Measurements from ENCODE around the gene COPS7B. TPM values are rescaled to one million over a fixed set of nuclear protein-coding genes. Genes with fewer than 3 reads are reported as not detected.

Gene COPS7B
- polyA plus RNA-seq, 2 of the 4 experiments (the other 2 are of a cell fraction) = 34.3 to 54.9 TPM

DNA sequence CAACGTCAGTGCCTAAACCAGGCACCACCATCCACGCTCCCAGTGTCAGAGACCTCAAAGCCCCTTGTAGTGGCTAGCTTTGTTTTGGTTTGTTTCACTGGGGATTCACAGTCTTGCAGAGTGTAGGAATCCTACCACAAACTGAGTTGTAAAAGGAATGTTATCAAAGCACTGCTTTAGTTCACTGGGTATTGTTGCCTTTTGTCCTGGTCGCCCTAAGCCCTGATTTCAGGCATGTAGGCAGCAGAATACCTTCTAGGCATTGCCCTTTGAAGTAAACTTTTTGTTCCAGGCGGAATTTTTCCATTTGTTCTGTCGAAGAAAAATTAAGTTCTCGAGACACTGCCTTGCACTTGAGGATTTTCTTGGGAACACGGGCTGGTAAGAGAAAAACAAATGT, 48.5 kb upstream of the COPS7B start:
- H3K4me3 ChIP-seq = no peak overlapping the region
- ChIA-PET CTCF (interaction anchor here (0.9 to 3.2 kb wide), 4 partner anchors 23 to 163 kb away, joined by 3 to 17 read pairs (median 4); no protein-coding TSS in a partner anchor), POLR2A (no interaction called here)
- ATAC-seq (no peak), DNase-seq (ENCODE audit: low read depth in 1 of 2, low spot score in 1 of 2) (no peak), FAIRE-seq (no peak)
- H3K27ac ChIP-seq = no peak overlapping the region
- no peak overlapping the region for H3K4me2 ChIP-seq
- no peaks in the 10 kb centered on the region for H3K4me1 ChIP-seq
- TF ChIP-seq ZC3H11A (IDR thresholded peaks at IDR 0.05) = no peak
- no peak for TF ChIP-seq TP53 (CRISPR knock-in tag; IDR thresholded peaks at IDR 0.05)
- TF ChIP-seq CHD2 (IDR thresholded peaks at IDR 0.05; ENCODE audit: low read length, partially characterized antibody) = no peak
- TF ChIP-seq MAFK (IDR thresholded peaks at IDR 0.05; ENCODE audit: partially characterized antibody) = no peak
- no peak for TF ChIP-seq SREBF2 (IDR thresholded peaks at IDR 0.05)
- TF ChIP-seq CEBPB (IDR thresholded peaks at IDR 0.05) = no peak
- no peak for TF ChIP-seq RFX5 (IDR thresholded peaks at IDR 0.05)
- TF ChIP-seq ZNF302 (CRISPR knock-in tag; IDR thresholded peaks at IDR 0.05) = no peak
- TF ChIP-seq, protein P1, sequence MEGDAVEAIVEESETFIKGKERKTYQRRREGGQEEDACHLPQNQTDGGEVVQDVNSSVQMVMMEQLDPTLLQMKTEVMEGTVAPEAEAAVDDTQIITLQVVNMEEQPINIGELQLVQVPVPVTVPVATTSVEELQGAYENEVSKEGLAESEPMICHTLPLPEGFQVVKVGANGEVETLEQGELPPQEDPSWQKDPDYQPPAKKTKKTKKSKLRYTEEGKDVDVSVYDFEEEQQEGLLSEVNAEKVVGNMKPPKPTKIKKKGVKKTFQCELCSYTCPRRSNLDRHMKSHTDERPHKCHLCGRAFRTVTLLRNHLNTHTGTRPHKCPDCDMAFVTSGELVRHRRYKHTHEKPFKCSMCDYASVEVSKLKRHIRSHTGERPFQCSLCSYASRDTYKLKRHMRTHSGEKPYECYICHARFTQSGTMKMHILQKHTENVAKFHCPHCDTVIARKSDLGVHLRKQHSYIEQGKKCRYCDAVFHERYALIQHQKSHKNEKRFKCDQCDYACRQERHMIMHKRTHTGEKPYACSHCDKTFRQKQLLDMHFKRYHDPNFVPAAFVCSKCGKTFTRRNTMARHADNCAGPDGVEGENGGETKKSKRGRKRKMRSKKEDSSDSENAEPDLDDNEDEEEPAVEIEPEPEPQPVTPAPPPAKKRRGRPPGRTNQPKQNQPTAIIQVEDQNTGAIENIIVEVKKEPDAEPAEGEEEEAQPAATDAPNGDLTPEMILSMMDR (IDR thresholded peaks at IDR 0.05) = no peak
- TF ChIP-seq RAD21 (conservative IDR thresholded peaks at IDR 0.05 in 1 of 2, IDR thresholded peaks at IDR 0.05 in 1 of 2) = no peak
- no peak for TF ChIP-seq ZFP36 (IDR thresholded peaks at IDR 0.05; ENCODE audit: borderline replicate concordance, partially characterized antibody)
- TF ChIP-seq, protein P2, sequence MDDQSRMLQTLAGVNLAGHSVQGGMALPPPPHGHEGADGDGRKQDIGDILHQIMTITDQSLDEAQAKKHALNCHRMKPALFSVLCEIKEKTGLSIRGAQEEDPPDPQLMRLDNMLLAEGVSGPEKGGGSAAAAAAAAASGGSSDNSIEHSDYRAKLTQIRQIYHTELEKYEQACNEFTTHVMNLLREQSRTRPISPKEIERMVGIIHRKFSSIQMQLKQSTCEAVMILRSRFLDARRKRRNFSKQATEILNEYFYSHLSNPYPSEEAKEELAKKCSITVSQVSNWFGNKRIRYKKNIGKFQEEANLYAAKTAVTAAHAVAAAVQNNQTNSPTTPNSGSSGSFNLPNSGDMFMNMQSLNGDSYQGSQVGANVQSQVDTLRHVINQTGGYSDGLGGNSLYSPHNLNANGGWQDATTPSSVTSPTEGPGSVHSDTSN (IDR thresholded peaks at IDR 0.05) = no peak
- TF ChIP-seq CHD4 (IDR thresholded peaks at IDR 0.05; ENCODE audit: borderline replicate concordance) = no peak
- TF ChIP-seq HDAC2 (IDR thresholded peaks at IDR 0.05) = no peak
- TF ChIP-seq, protein P3, sequence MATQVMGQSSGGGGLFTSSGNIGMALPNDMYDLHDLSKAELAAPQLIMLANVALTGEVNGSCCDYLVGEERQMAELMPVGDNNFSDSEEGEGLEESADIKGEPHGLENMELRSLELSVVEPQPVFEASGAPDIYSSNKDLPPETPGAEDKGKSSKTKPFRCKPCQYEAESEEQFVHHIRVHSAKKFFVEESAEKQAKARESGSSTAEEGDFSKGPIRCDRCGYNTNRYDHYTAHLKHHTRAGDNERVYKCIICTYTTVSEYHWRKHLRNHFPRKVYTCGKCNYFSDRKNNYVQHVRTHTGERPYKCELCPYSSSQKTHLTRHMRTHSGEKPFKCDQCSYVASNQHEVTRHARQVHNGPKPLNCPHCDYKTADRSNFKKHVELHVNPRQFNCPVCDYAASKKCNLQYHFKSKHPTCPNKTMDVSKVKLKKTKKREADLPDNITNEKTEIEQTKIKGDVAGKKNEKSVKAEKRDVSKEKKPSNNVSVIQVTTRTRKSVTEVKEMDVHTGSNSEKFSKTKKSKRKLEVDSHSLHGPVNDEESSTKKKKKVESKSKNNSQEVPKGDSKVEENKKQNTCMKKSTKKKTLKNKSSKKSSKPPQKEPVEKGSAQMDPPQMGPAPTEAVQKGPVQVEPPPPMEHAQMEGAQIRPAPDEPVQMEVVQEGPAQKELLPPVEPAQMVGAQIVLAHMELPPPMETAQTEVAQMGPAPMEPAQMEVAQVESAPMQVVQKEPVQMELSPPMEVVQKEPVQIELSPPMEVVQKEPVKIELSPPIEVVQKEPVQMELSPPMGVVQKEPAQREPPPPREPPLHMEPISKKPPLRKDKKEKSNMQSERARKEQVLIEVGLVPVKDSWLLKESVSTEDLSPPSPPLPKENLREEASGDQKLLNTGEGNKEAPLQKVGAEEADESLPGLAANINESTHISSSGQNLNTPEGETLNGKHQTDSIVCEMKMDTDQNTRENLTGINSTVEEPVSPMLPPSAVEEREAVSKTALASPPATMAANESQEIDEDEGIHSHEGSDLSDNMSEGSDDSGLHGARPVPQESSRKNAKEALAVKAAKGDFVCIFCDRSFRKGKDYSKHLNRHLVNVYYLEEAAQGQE (IDR thresholded peaks at IDR 0.05) = no peak
- TF ChIP-seq NPAS2 (CRISPR knock-in tag; IDR thresholded peaks at IDR 0.05; ENCODE audit: borderline replicate concordance) = no peak
- no peak for TF ChIP-seq ZSCAN20 (CRISPR knock-in tag; IDR thresholded peaks at IDR 0.05)
- TF ChIP-seq CBX8 (IDR thresholded peaks at IDR 0.05) = no peak
- no peak for TF ChIP-seq PHF8 (IDR thresholded peaks at IDR 0.05; ENCODE audit: borderline replicate concordance, low read depth)
- H3K9me3 ChIP-seq = no peaks in the 10 kb centered on the region
- 92% methylated on average over 7 of the region's 7 CpGs for WGBS (ENCODE audit: missing lambda C conversion rate)

DNA sequence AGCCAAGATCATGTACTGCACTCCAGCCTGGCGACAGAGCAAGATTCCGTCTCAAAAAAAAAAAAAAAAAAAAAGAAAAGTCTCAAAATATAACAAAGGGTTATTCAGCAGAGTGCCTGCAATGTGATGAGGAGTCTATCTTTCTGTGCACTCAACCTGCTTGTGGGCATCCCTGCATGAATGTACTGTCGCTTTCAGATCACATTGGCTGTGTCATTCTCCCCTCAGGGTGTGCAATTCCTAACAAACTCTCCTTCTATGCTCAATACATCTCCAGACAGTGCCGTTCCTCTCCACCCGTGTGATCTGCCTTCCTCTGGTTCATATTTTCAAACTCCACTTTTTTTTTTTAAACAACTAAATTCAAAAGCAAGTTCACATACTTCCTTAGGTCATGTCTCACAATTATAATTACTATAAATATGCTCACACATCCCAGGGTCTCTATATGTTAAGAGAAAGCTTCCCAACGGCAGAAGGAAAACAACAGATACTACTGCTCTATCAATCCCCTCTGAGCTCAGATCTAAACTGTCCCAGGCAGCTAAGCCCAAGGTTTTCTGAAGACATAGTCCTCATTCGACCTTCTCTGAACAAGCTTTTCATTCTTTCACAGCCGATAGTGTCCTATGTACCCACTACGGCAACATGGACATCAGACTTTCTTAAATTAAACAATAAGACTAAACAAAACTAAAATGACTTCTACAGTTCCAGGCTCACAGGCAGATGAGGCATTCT, 42.7 kb upstream of the COPS7B start:
- Histone ChIP-seq H3K4me1 (no peaks in the 10 kb centered on the region), H3K27ac (no peak overlapping the region), H3K4me3 (no peak overlapping the region), H3K4me2 (no peak overlapping the region), H3K9me3 (no peaks in the 10 kb centered on the region)
- FAIRE-seq (no peak), DNase-seq (ENCODE audit: low read depth in 1 of 2, low spot score in 1 of 2) (no peak), ATAC-seq (no peak)
- ChIA-PET CTCF (interaction anchor here (0.6 to 2.4 kb wide), 8 partner anchors 9 to 142 kb away, joined by 3 to 12 read pairs (median 4); no protein-coding TSS in a partner anchor), POLR2A (no interaction called here)
- WGBS (ENCODE audit: missing lambda C conversion rate) = 74% methylated on average over 9 of the region's 9 CpGs
- TF ChIP-seq FOXS1 (CRISPR knock-in tag; IDR thresholded peaks at IDR 0.05) (no peak), CHD2 (IDR thresholded peaks at IDR 0.05; ENCODE audit: low read length, partially characterized antibody) (no peak), JUN (IDR thresholded peaks at IDR 0.05) (no peak), CBX2 (IDR thresholded peaks at IDR 0.05; ENCODE audit: borderline replicate concordance, low read depth) (no peak), ZNF302 (CRISPR knock-in tag; IDR thresholded peaks at IDR 0.05) (no peak), KDM5A (IDR thresholded peaks at IDR 0.05) (no peak), FOSL2 (IDR thresholded peaks at IDR 0.05) (no peak), FOSL2 (CRISPR knock-in tag; IDR thresholded peaks at IDR 0.05) (no peak), NR3C1 (IDR thresholded peaks at IDR 0.05) (no peak), SMC3 (IDR thresholded peaks at IDR 0.05) (no peak), FOSB (CRISPR knock-in tag; IDR thresholded peaks at IDR 0.05) (no peak)
- TF ChIP-seq, protein P1 (IDR thresholded peaks at IDR 0.05) = no peak

Data from A549 (cell line).